SK-N-SH (cell line): ENCODE results near the gene CTNS.

ENCODE experiments used
- RAD21 ChIP-seq: IDR thresholded peaks from 2 replicates; pipeline ENCODE4 v1.6.1; 2012; ENCODE audit warnings: mild to moderate bottlenecking, low read length
- SMC3 ChIP-seq: IDR thresholded peaks from 2 replicates; pipeline ENCODE4 v1.6.1; 2012; ENCODE audit warnings: low read depth, low read length, improper control_type of control experiment
- TF ChIP-seq, protein P1 (sequence below): fragments of 200-600 bp; sonication (generic); IDR thresholded peaks from 2 replicates; pipeline ENCODE4 v1.6.1; 2017; ENCODE audit warnings: antibody characterized with exemption, mild to moderate bottlenecking, moderate library complexity

DNA sequence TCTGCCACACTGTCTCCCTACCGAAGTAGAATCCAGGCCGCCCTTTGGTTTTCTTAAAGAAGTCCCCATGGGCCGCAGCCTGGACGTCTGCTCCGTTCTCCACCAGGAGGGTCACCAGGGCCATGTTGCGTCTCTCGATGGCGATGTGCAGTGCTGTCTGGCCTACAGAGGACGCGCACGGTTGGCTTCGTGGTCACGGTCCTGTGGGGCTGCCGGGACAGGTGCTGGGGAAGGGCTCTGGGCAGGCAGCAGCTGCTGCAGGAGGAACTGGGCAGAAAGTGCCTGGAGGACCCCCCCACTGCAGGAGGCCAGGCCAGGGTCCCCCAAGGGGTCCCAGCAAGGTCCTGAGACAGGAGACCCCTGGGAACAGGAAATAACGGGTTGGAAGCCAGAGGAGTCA lies 46.3 kb upstream of the CTNS start:
- TF ChIP-seq, protein P1, sequence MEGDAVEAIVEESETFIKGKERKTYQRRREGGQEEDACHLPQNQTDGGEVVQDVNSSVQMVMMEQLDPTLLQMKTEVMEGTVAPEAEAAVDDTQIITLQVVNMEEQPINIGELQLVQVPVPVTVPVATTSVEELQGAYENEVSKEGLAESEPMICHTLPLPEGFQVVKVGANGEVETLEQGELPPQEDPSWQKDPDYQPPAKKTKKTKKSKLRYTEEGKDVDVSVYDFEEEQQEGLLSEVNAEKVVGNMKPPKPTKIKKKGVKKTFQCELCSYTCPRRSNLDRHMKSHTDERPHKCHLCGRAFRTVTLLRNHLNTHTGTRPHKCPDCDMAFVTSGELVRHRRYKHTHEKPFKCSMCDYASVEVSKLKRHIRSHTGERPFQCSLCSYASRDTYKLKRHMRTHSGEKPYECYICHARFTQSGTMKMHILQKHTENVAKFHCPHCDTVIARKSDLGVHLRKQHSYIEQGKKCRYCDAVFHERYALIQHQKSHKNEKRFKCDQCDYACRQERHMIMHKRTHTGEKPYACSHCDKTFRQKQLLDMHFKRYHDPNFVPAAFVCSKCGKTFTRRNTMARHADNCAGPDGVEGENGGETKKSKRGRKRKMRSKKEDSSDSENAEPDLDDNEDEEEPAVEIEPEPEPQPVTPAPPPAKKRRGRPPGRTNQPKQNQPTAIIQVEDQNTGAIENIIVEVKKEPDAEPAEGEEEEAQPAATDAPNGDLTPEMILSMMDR = no peak
- TF ChIP-seq SMC3 (no peak), RAD21 (no peak)
